Esophagus muscularis mucosa (tissue), 4 donors: ENCODE data around the gene MTOR. TPM values are rescaled to one million over a fixed set of nuclear protein-coding genes. Genes with fewer than 3 reads are reported as not detected.
A peak's percentile ranks its signal among the peaks of the same experiment; 100 is the strongest.

ENCODE experiments used
- DNase-seq: peaks from one replicate; pipeline ENCODE4 v3.0.0-alpha.2; 2017; ENCODE audit errors: extremely low spot score
- H3K27ac ChIP-seq, 4 donors: fragments of 200-600 bp; sonication (generic); replicated peaks in 1 of 4; 1 replicate in 3 of 4; 2 replicates in 1 of 4; pipeline ENCODE4 v1.5.1; 2016 to 2019; ENCODE audit warnings: mild to moderate bottlenecking in 1 of 4
- H3K27me3 ChIP-seq, 4 donors: fragments of 200-600 bp; sonication (generic); one replicate each; pipeline versions ENCODE4 v1.5.1 to v1.6.0; 2016 to 2019
- H3K36me3 ChIP-seq, 4 donors: fragments of 200-600 bp; sonication (generic); one replicate each; pipeline ENCODE4 v1.5.1; 2016 to 2019
- H3K4me1 ChIP-seq, 4 donors: fragments of 200-600 bp; sonication (generic); one replicate each; pipeline ENCODE4 v1.5.1; 2016 to 2019
- H3K4me3 ChIP-seq, 4 donors: fragments of 200-600 bp; sonication (generic); 1 replicate in 2 of 4; 2 replicates in 2 of 4; pipeline ENCODE4 v1.5.1; 2016 to 2019; ENCODE audit warnings: mild to moderate bottlenecking in 4 of 4, moderate library complexity in 1 of 4
- H3K9me3 ChIP-seq, 4 donors: fragments of 200-600 bp; sonication (generic); 1 replicate in 3 of 4; 2 replicates in 1 of 4; pipeline ENCODE4 v1.5.1; 2016 to 2019
- CTCF ChIP-seq, 3 experiments: fragments of 200-600 bp in 2 of 3; fragments of 450-650 bp in 1 of 3; sonication (generic) in 2 of 3; IDR thresholded peaks; one replicate each; pipeline ENCODE4 v1.5.1; 2017 to 2019; ENCODE audit warnings: antibody characterized with exemption in 3 of 3, mild to moderate bottlenecking in 2 of 3, moderate library complexity in 1 of 3
- EP300 ChIP-seq: sonication (generic); formaldehyde crosslinking; IDR thresholded peaks from one replicate; pipeline ENCODE4 v1.6.1; 2017; ENCODE audit warnings: antibody characterized with exemption
- POLR2A ChIP-seq: fragments of 450-650 bp; IDR thresholded peaks from one replicate; pipeline ENCODE4 v1.6.1; 2017; ENCODE audit warnings: antibody characterized with exemption, moderate library complexity, mild to moderate bottlenecking, low read depth
- POLR2AphosphoS5 ChIP-seq, 2 donors: sonication (generic); formaldehyde crosslinking; IDR thresholded peaks; one replicate each; pipeline ENCODE4 v1.6.1; 2017; ENCODE audit warnings: antibody characterized with exemption in 2 of 2
- WGBS: methylation state at CpG from one replicate; pipeline ENCODE4 v1.1.5; 2018; 5-methylcytosine and 5-hydroxymethylcytosine counted together
- intact Hi-C: fragments of 100-400 bp; cut with DNase I; formaldehyde crosslinking; loops from one replicate; pipeline ENCODE4 v1.15.1; 2023
- total RNA-seq, 4 donors: library from RNA; depleted of rRNA; stranded (reverse); fragments of >200 nt; gene quantifications; one replicate each; pipeline versions ENCODE4 v1.1.0 to v1.2.1, GENCODE V29; 2016

Gene MTOR
- total RNA-seq, 4 donors from 2014 or later = 33.6 to 51.1 (median 41.0) TPM

GRCh38 chr1:11158720-11159321 lies 103.5 kb downstream of the MTOR start:
- intact Hi-C loops = no loop called here
- TF ChIP-seq CTCF (IDR thresholded peaks at IDR 0.05) = no peak
- TF ChIP-seq POLR2AphosphoS5 (IDR thresholded peaks at IDR 0.05) = no peak
- TF ChIP-seq EP300 = no peak
- TF ChIP-seq POLR2A = no peak
- H3K36me3 ChIP-seq = peaks cover 0 to 48% (median 34%) of the 10 kb centered on the region in 4 donors
- WGBS = 61% methylated on average over 3 of the region's 3 CpGs
- no peak overlapping the region for H3K4me3 ChIP-seq
- H3K4me1 ChIP-seq = peaks cover 18 to 21% (median 20%) of the 10 kb centered on the region in 4 donors
- no peaks in the 10 kb centered on the region for H3K27me3 ChIP-seq
- no peak for DNase-seq
- H3K9me3 ChIP-seq = no peaks in the 10 kb centered on the region
- H3K27ac ChIP-seq = no peak overlapping the region

- H3K27ac ChIP-seq = peak overlapping the region in 2 of 4 donors; percentile 25 to 30
- H3K36me3 ChIP-seq = peaks cover 0 to 53% (median 34%) of the 10 kb centered on the region in 4 donors
- intact Hi-C loops = no loop called here
- no peak overlapping the region for H3K4me3 ChIP-seq
- TF ChIP-seq POLR2AphosphoS5 (IDR thresholded peaks at IDR 0.05) (no peak), EP300 (no peak), POLR2A (no peak), CTCF (IDR thresholded peaks at IDR 0.05) (no peak)
- WGBS = 81% methylated on average over 3 of the region's 3 CpGs
- peaks cover 18 to 21% (median 20%) of the 10 kb centered on the region in 4 donors for H3K4me1 ChIP-seq
- no peaks in the 10 kb centered on the region for H3K27me3 ChIP-seq
- no peak for DNase-seq
- no peaks in the 10 kb centered on the region for H3K9me3 ChIP-seq
Observed at GRCh38 chr1:11158291-11158690, 104.1 kb downstream of the MTOR start.

GRCh38 chr1:11157867-11158266 lies 104.5 kb downstream of the MTOR start:
- intact Hi-C loops = no loop called here

GRCh38 chr1:11157394-11157793 lies 105.0 kb downstream of the MTOR start:
- no peaks in the 10 kb centered on the region for H3K9me3 ChIP-seq
- no peak for DNase-seq
- TF ChIP-seq POLR2A (no peak), CTCF (IDR thresholded peaks at IDR 0.05) (no peak), EP300 (no peak), POLR2AphosphoS5 (IDR thresholded peaks at IDR 0.05) (no peak)
- H3K27me3 ChIP-seq = no peaks in the 10 kb centered on the region
- peak overlapping the region in 1 of 4 donors; percentile 36 for H3K27ac ChIP-seq
- 84% methylated on average over 8 of the region's 8 CpGs for WGBS
- H3K4me3 ChIP-seq = no peak overlapping the region
- intact Hi-C loops = no loop called here
- H3K36me3 ChIP-seq = peaks cover 0 to 62% (median 35%) of the 10 kb centered on the region in 4 donors
- H3K4me1 ChIP-seq = peaks cover 20 to 26% (median 22%) of the 10 kb centered on the region in 4 donors

More at GRCh38 chr1:11157867-11158266, 104.5 kb downstream of the MTOR start:
- no peak for TF ChIP-seq CTCF (IDR thresholded peaks at IDR 0.05)
- peak in 1 of 2 donors; percentile 5 for TF ChIP-seq POLR2AphosphoS5 (IDR thresholded peaks at IDR 0.05)
- 48% methylated on average over 2 of the region's 2 CpGs for WGBS
- no peak overlapping the region for H3K4me3 ChIP-seq
- peaks cover 0 to 57% (median 34%) of the 10 kb centered on the region in 4 donors for H3K36me3 ChIP-seq
- no peak for DNase-seq
- no peaks in the 10 kb centered on the region for H3K27me3 ChIP-seq
- H3K4me1 ChIP-seq = peaks cover 18 to 21% (median 20%) of the 10 kb centered on the region in 4 donors
- no peaks in the 10 kb centered on the region for H3K9me3 ChIP-seq
- peak overlapping the region in 1 of 4 donors; percentile 25 for H3K27ac ChIP-seq
